ENCODE data around the gene EPC1. TPM values are rescaled to one million over a fixed set of nuclear protein-coding genes. Genes with fewer than 3 reads are reported as not detected.

The EPC1 gene
- total and polyA plus RNA-seq, 2 of the 8 experiments (the other 6 are each of a cell fraction or from before 2014, with no cell fraction given), result 23.7 to 42.3 TPM

- Histone ChIP-seq H3K79me1 (ENCODE audit: low read depth, low read length) (no peaks in the 10 kb centered on the region), H3K4ac (replicated peaks; ENCODE audit: insufficient read length, low read depth, low read length) (no peak overlapping the region), H3K4me1 (replicated peaks in 1 of 4; ENCODE audit: control insufficient read depth in 3 of 4, insufficient read depth in 4 of 4, low read length in 3 of 4) (peaks cover 0 to 10% (median 1%) of the 10 kb centered on the region in 4 experiments; a peak in 3 of 7 replicates), H3K79me2 (ENCODE audit: control insufficient read depth in 1 of 2, insufficient read depth in 2 of 2, low read length in 2 of 2) (peaks cover 0 to 15% of the 10 kb centered on the region in 2 experiments; a peak in 2 of 4 replicates), H3K4me3 (ENCODE audit: extremely low read depth in 1 of 4, insufficient read depth in 2 of 4, low read depth in 3 of 4, low read length in 4 of 4) (no peak overlapping the region), H3K27me3 (replicated peaks in 1 of 4; ENCODE audit: control insufficient read depth in 3 of 4, extremely low read depth in 1 of 4, insufficient read depth in 3 of 4, low read length in 3 of 4) (no peaks in the 10 kb centered on the region), H4K91ac (replicated peaks; ENCODE audit: insufficient read length, low read length) (no peak overlapping the region), H2BK120ac (replicated peaks; ENCODE audit: low read depth, low read length) (no peak overlapping the region), H3K27ac (ENCODE audit: low read depth, low read length) (no peak overlapping the region), H2AFZ (ENCODE audit: low read length) (no peak overlapping the region), H2BK5ac (ENCODE audit: low read depth, low read length) (no peak overlapping the region), H3K36me3 (ENCODE audit: control insufficient read depth in 2 of 4, insufficient read depth in 4 of 4, low read length in 3 of 4) (no peaks in the 10 kb centered on the region), H3K4me2 (ENCODE audit: insufficient read depth in 1 of 2, low read depth in 2 of 2, low read length in 2 of 2) (no peak overlapping the region), H4K8ac (ENCODE audit: extremely low read depth, insufficient read depth, low read length) (no peak overlapping the region), H2AK5ac (ENCODE audit: low read depth, low read length) (no peak overlapping the region), H3K9ac (replicated peaks in 1 of 4; ENCODE audit: extremely low read depth in 1 of 4, low read depth in 3 of 4, low read length in 3 of 4) (no peak overlapping the region), H2BK12ac (ENCODE audit: low read depth, low read length) (no peak overlapping the region), H2BK15ac (ENCODE audit: low read length) (no peak overlapping the region), H4K20me1 (replicated peaks in 1 of 2; ENCODE audit: control insufficient read depth in 1 of 2, insufficient read depth in 2 of 2, low read length in 2 of 2) (no peaks in the 10 kb centered on the region), H2BK20ac (ENCODE audit: low read length) (no peak overlapping the region), H3K23ac (ENCODE audit: insufficient read length) (no peak overlapping the region), H3K18ac (ENCODE audit: extremely low read depth, low read length) (no peak overlapping the region), H3K9me3 (ENCODE audit: insufficient read depth in 2 of 2, low read depth in 1 of 2, low read length in 1 of 2) (no peaks in the 10 kb centered on the region), H4K5ac (ENCODE audit: insufficient read length, low read depth, low read length) (no peak overlapping the region), H3K23me2 (ENCODE audit: low read depth, low read length) (no peaks in the 10 kb centered on the region), H3K56ac (replicated peaks; ENCODE audit: insufficient read length, low read depth, low read length) (no peak overlapping the region), H3K14ac (ENCODE audit: insufficient read length) (no peak overlapping the region)
- FAIRE-seq (no peak), DNase-seq (ENCODE audit: low read depth in 1 of 2, low spot score in 2 of 2) (no peak)
- 63% methylated on average over 4 of the region's 4 CpGs; no CpG with 5 or more reads in 1 of the 2 experiments for WGBS, 2 experiments (ENCODE audit: extremely low coverage in 1 of 2, insufficient coverage in 1 of 2, insufficient read length in 1 of 2, insufficient replicate concordance in 2 of 2, low coverage in 1 of 2, low lambda C conversion rate in 2 of 2, missing lambda C conversion rate in 1 of 2)
- ChIA-PET POLR2A (ENCODE audit: partially characterized antibody) (no interaction called here), CTCF (ENCODE audit: partially characterized antibody) (interaction anchor here (1.6 kb wide), 1 partner anchor 155 kb away, joined by 3 read pairs; no protein-coding TSS in a partner anchor)
- TF ChIP-seq SAP30 (IDR thresholded peaks at IDR 0.05; ENCODE audit: insufficient read depth, insufficient replicate concordance, low read length) (no peak), RAD21 (IDR thresholded peaks at IDR 0.05 in 1 of 2, conservative IDR thresholded peaks at IDR 0.05 in 1 of 2; ENCODE audit: low read depth in 2 of 2, low read length in 2 of 2) (no peak), EZH2 (IDR thresholded peaks at IDR 0.05; ENCODE audit: low read depth, low read length, severe bottlenecking) (no peak), CEBPB (IDR thresholded peaks at IDR 0.05; ENCODE audit: low read depth, low read length) (no peak), SUZ12 (IDR thresholded peaks at IDR 0.05; ENCODE audit: low read length) (no peak), SP2 (IDR thresholded peaks at IDR 0.05; ENCODE audit: low read length) (no peak), BACH1 (IDR thresholded peaks at IDR 0.05; ENCODE audit: low read length) (no peak), ATF3 (IDR thresholded peaks at IDR 0.05; ENCODE audit: insufficient read depth, low read depth, low read length) (no peak)
These were observed 19.2 kb upstream of the EPC1 start for GRCh38 chr10:32366111-32366510.

All from H1 (cell line).